Ovary (tissue), 3 donors: ENCODE measurements around the gene LMO1.

Experiments used
- CTCF ChIP-seq, 3 donors: fragments of 450-650 bp in 2 of 3; fragments of 200-600 bp in 1 of 3; IDR thresholded peaks; one replicate each; pipeline versions ENCODE4 v1.5.1 to v1.8.0; 2016 to 2022; ENCODE audit warnings: antibody characterized with exemption in 3 of 3, mild to moderate bottlenecking in 1 of 3
- EP300 ChIP-seq: sonication (generic); formaldehyde crosslinking; IDR thresholded peaks from one replicate; pipeline ENCODE4 v1.6.1; 2017; ENCODE audit warnings: antibody characterized with exemption
- POLR2A ChIP-seq: fragments of 450-650 bp; IDR thresholded peaks from one replicate; pipeline ENCODE4 v1.6.1; 2017; ENCODE audit warnings: antibody characterized with exemption, mild to moderate bottlenecking, moderate library complexity
- donor health status: DM: no; HTN: no; CAD: no.

DNA sequence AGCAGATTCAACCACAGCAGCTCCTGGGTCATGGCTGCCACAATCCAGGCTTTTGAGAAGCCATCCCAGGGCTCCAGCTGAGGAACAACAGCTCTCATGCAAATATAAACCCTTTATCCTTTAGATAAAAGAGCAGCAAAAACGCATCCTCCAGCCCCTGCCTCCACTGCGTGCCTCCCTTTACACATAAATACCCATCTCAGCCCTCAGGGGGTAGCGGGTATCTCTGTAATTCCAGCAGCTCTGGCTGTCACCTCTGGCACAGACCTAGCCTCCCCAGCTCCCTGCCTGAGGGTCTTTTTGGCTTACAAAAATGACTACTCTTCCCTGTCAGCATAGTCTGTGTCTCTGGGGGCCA, 21.6 kb downstream of the LMO1 start:
- TF ChIP-seq POLR2A (no peak), CTCF (IDR thresholded peaks at IDR 0.05) (no peak), EP300 (no peak)
